DOHH2 (cell line): Measurements from ENCODE around the gene PSPH.

Source experiments
- EZH2phosphoT487 ChIP-seq: fragments of 200-600 bp; sonication (generic); IDR thresholded peaks from 2 replicates; pipeline ENCODE4 v1.6.1; 2017; ENCODE audit warnings: borderline replicate concordance, mild to moderate bottlenecking, antibody characterized with exemption, low read length, moderate library complexity, mixed read lengths
- TF ChIP-seq, protein P1 (sequence below): fragments of 200-600 bp; sonication (generic); IDR thresholded peaks from one replicate; pipeline ENCODE4 v1.5.1; 2014; ENCODE audit warnings: antibody characterized with exemption, mild to moderate bottlenecking, low read depth, low read length; ENCODE audit not compliant: poor library complexity, severe bottlenecking

GRCh38 chr7:56083150-56083785 lies 32.0 kb upstream of the PSPH start:
- TF ChIP-seq, protein P1, sequence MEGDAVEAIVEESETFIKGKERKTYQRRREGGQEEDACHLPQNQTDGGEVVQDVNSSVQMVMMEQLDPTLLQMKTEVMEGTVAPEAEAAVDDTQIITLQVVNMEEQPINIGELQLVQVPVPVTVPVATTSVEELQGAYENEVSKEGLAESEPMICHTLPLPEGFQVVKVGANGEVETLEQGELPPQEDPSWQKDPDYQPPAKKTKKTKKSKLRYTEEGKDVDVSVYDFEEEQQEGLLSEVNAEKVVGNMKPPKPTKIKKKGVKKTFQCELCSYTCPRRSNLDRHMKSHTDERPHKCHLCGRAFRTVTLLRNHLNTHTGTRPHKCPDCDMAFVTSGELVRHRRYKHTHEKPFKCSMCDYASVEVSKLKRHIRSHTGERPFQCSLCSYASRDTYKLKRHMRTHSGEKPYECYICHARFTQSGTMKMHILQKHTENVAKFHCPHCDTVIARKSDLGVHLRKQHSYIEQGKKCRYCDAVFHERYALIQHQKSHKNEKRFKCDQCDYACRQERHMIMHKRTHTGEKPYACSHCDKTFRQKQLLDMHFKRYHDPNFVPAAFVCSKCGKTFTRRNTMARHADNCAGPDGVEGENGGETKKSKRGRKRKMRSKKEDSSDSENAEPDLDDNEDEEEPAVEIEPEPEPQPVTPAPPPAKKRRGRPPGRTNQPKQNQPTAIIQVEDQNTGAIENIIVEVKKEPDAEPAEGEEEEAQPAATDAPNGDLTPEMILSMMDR = no peak
- no peak for TF ChIP-seq EZH2phosphoT487
